Measurements from ENCODE around the gene KCTD15.
A peak's percentile ranks its signal among the peaks of the same experiment; 100 is the strongest.

KCTD15 gene

DNA sequence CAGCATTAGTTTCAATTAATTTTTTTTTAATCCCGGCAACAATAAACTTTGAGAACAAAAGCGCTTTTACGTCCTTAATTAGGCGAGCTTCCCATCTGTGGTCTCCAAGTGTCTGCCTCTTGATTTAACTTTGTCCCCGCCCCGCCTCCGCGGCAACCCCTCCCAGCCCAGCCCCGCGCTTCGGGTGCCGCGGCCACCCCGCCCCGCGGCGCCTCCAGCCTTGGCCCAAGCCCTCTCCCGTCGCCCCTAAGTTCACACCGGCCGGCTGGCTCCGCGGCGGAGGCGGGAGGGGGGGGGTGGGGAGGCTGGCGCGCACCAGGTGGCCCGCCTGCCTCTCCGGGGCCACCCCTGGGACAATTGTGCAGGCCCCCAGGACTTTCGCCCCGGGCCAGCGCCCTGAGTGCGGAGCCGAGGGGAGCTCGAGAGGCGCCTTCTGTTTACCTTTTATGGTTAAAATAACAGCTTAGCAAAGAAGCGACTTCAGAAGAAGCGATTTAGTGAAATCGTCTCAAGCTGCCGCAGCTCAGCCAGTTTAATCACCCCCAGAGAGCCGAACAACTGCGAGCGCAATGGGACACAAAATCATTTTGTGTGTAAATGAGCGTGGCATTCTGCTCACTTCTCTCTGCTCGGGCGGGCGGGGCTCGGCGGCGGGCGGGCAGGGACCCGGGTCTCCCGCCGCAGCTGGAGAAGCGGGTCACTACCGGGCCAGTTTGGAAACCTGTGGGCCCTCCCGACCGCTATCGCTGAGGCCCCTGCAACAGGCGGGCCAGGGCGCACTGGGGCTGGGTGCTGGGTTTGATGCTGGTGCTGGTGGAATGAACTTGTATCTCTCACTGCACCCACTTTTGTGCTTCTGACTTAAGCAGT, 1.4 kb downstream of the KCTD15 start:
- peak; percentile 69 for DNase-seq (ENCODE audit: low read depth)

DNA sequence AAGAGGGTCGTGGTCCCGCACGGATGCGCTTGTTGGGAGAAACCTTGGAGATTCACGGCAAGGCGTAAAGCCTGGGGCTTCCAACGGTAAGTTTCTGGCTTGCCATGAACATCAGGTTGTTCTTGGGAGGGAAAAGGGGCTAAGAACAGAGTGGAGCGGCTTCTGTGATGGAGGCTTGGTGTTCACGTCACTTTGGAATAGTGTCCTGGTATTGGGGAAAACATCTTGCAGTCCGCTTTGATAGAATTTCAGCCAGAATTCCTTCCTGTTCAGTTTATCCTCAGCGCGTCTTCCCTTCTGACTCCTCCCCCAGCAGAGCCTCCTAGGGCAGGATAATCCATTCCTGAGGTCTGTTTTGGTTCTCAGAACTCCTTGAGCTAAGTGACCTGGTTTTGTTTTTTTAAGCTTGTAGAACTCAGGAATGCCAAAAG, 2.0 kb downstream of the KCTD15 start:
- peak; percentile 73 for DNase-seq (ENCODE audit: low read depth)

DNA sequence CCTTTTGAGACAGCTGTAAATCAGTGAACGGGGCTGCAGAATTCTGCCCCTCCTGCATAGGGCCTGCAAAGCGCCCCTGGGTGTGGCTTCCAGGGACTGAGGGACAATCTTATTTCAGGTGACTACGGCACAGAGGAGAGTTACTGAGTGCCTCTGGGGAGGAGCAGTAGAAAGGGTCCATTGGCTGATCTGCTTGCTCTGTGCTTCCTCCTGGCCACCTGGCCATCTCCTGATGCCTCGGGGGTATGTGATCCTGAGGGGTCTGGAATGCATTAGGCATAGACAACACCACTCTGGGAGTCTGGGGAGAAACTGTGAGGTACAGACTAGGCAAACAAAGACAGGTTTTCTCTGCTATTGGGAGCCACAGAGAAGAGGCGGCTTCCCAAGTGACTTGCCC, 2.8 kb downstream of the KCTD15 start:
- no peak for DNase-seq (ENCODE audit: low read depth)

DNA sequence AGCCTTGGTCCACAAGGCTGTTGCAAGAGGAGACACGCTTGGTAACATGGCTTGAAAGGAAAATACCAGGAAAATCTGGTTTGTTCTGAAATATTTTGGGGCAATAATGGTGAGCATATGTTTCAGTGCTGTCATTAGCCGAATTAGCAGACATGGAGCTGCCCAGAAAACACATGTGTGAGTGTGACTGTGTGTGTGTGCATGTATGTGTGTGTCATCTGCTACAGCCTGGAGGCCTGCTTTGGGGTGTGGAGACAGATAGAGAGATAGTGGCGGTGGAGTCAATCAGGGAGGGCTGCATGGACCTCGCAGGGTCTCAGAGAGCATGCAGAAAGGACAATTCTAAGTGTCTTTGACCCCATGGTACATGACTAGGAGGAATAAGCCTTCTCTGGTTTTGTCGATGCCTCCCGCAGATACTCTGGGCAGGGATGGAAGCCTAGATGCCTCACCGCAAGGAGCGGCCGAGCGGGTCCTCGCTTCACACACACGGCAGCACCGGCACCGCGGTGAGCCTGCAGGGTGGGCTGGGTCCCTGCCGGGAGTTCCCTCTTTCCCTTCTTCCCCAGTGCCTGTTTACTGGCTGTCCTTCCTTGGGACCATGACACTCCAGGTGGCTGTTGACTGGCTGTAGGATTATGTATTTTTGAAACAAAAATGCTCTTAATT, 3.5 kb downstream of the KCTD15 start:
- DNase-seq (ENCODE audit: low read depth), result no peak

DNA sequence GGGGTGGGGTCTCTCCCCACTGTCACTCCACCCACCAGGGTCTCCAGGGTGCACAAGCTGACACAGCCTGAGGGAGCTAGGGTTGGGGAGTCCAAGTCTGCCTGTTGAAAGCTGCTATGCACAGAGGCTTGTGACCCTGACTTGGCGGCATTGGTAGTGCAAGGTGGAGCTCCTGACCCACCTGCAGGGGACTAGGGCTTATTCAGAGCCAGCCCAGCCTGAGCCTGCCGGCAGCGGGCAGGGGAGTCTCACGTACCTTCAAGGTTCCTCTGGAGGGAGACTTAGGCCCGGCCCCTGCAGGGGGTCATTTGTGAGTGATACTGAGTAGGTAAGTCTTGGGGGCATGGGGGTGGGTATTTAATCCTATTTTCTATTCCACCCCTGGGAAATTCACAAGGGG, 4.7 kb downstream of the KCTD15 start:
- no peak for DNase-seq (ENCODE audit: low read depth)

DNA sequence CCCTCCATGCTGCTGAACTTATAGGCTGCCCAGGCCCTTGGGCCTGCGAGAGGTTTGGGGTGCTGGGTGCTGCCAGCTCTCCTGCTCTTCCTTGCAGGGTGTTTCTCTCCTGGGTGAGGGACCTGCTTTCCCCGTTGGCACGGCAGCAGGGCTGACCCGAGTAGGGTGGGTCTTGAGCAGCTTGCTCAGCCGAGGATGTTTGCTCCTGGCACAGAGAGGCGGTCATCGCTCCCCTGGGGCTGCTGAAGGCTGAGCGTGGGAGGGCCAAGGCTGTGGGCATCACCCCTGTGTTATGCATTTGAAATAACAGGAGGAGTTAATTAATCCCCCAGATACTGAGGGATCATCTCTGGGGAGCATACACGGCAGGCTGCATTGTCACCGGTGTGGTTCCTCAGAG, 5.3 kb downstream of the KCTD15 start:
- DNase-seq (ENCODE audit: low read depth), result no peak

DNA sequence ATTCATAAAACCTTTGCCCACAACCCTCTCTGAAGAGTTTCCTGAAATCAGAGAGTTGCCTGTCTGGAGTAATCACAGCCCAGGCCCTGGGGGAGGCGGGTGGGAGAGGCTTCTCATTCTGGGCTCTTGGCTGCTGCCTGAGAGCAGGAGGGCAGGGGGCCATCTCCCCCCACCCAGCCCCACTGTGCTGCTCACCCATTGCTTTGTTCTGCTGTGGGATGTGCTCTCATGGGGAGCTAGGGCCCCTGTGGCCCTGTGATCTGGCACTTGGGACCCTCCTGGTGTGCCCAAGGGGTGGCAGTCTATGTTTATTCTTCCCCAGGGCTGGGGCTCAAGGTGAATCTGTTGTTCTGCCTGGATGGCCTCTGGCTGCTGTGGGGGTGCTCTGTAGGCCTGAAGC, 6.1 kb downstream of the KCTD15 start:
- DNase-seq (ENCODE audit: low read depth), result no peak

DNA sequence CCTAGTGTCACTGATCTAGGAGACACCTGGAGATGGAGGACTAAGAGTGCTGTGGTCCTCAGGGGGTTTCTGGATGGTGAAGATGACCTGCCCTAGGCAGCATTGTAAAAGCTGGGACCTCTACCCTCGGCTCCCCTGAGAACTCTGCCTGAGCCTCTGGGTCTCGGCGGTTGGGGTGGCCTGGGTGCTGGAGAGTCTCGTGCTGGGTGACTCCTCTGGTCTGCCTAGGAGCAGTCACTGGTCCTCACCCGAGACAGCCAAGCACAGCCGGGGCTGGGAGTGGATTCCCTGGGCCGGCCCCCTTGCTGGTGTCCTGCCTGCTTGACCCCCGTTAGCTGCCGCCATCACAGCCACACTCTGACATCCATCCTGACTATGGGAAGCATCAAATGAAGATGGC, 6.7 kb downstream of the KCTD15 start:
- DNase-seq (ENCODE audit: low read depth), result no peak

DNA sequence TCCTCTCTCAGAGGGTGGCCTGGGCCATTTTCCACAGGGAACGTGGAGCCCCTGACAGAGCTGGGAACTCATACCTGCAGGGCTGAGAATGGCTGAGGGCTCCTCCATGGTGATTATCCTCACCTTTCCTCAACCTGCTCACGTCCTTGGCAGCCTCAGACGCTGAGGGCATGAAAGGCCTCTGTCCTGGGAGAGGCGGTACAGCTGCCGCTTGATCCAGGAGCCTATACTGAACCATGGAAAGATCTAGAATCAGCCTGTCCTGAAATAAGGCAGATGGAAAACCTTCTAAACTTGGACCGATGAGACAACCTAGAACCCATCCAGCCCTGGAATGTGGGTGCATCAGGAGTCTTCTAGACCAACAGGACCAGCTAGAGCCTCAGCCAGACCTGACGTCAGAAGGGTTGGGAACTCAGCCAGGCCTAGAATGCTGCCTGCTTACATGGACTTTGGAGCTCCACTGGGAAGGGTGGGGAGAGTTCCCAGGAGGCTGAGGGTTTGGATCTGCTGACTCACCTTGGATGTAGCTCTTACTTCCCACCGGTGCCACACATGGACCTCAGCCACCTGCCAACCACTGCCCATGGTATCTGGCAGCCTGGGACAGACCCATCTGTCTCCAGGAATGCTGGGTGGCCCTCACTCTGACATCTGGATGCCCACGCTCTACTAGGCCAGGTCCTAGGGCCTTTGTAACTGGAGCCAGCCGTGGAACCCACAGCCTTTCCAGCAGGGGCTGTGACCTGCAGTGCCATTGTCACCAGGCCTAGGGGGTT, 7.5 kb downstream of the KCTD15 start:
- peak; percentile 80 for DNase-seq (ENCODE audit: low read depth)

DNA sequence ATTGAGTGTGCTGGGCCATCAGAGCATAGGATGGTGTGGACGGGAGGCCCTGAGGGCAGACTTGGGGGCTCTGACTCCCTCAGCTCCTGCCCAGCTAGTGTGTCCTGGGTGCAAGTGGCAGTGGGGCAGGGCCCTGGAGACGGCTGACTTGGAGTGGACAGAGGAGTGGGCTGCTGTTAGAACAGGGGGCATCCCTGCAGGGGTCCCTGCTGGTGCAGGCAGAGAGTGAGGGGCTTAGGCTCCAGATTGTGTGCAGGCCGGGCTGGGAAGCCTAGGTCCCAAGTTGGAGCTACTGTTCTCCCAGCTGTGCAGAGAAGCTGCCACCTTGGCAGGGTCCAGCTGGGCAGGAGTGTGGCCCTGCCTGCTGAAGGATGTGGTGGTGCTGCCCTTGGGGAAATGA, 8.6 kb downstream of the KCTD15 start:
- no peak for DNase-seq (ENCODE audit: low read depth)

DNA sequence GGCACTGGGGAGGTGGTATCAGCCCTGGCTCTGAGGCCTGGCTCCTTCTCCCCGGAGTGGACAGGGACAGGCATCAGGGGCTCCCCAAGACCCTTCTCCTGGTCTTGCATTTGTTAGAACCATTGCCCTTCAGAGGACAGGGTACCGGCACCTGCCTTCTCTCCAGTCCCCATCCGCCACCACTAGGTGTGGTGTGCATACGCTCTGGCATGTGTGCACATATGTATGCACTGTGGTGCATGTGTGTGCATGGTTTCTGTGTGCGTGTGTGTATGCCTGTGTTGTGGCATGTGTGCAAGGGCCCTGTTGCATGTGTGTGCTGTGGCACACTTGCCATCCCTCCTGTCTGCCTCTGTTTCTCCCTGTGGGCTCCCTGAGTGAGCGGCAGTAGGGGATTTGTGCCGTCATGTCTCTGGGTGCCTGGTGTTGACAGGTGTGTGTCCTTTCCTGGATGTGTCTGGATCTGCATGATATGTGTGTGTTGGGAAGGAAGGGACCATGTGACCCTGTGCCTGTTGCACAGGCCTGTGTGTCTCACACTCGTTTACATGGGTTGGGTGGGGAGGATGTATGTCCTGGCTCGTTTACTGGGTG, 9.3 kb downstream of the KCTD15 start:
- no peak for DNase-seq (ENCODE audit: low read depth)

DNA sequence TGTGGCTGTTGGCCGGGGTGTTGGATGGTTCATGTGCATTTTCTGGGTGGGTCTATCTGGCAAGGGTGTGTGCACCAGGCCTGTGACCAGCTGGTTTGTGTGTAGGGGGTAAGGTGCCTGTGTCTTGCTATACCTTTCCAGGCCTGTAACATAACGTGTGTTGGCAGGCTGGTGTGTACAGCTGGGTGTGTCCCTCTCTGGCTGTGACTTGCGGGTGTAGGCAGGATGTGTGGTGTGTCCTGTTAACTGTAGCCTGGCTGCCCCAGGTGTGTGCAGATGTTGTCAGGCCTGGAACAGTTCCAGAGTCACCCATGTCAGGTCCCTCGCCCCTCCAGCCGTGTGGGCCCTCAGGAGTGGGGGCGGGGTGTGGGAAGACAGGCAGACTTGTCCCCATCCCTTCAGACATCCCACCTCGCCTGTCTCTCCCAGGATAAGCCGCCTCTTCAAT, 9.8 kb downstream of the KCTD15 start:
- DNase-seq (ENCODE audit: low read depth), result no peak

DNA sequence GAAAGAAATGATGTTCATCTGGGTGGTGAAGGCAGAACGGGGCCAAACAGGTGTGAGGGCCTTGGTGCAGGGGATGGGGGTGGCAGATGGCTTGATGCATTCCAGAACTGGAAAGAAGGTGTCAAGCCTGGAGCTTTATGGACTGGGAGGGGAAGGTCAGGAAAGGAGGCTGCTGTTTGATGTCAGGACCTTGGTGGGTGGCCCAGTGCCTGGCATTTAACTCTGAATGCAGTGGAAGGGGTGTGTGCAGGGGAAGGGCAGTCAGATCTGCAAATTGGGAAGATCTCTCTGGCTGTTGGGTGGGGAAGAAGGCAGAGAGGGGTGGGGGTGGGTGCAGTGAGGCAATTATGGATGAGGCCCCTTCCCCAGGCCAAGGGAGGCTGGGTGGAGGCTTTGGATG, 11.7 kb downstream of the KCTD15 start:
- no peak for DNase-seq (ENCODE audit: low read depth)

DNA sequence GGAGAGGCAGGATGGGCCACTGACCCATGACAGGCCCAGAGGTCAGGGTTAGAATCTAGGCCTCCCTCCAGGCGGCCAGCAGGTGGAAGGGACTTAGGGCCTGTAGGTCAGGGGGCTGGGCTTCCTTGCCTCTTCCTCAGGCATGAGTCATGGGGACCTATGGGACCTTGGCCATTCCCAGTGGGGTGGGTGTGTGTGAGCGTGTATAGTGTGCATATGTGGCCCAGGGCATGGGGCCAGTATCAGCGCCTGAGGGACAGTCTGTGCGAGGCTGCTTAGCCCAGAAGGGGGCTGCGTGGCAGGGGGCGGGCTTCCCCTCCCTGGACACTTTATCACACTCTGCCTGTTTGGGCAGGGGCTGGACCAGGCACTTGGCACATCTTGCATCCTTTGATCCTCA, 13.3 kb downstream of the KCTD15 start:
- DNase-seq (ENCODE audit: low read depth), result peak; percentile 27

DNA sequence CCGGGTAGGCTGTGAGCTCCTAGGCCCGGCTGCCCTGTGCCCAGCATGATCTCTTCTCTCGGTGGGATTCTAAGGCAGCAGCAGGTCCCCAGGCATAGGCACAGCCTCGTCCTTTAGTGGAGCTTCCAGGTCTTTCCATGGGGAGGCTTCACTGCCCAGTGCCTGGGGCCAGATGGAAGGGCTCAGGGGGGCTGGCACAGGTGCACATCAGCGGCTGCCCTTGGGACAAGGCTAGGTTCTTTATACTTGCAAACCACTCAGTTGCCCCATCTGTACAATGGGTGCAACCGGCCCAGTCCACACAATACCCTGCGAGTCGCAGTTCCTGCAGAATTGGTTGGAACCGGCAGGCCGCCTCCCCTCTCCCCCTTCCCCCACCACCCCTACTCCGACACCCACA, 14.2 kb downstream of the KCTD15 start:
- no peak for DNase-seq (ENCODE audit: low read depth)

DNA sequence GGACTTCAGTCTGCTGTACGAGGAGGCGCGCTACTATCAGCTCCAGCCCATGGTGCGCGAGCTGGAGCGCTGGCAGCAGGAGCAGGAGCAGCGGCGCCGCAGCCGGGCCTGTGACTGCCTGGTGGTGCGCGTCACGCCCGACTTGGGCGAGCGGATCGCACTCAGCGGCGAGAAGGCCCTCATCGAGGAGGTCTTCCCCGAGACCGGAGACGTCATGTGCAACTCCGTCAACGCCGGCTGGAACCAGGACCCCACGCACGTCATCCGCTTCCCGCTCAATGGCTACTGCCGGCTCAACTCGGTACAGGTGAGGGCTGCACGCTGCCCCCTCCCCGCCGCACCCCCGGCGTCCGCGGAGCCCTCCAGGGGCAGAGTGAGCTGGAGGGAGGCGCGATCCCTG, 14.6 kb downstream of the KCTD15 start:
- no peak for DNase-seq (ENCODE audit: low read depth)

DNA sequence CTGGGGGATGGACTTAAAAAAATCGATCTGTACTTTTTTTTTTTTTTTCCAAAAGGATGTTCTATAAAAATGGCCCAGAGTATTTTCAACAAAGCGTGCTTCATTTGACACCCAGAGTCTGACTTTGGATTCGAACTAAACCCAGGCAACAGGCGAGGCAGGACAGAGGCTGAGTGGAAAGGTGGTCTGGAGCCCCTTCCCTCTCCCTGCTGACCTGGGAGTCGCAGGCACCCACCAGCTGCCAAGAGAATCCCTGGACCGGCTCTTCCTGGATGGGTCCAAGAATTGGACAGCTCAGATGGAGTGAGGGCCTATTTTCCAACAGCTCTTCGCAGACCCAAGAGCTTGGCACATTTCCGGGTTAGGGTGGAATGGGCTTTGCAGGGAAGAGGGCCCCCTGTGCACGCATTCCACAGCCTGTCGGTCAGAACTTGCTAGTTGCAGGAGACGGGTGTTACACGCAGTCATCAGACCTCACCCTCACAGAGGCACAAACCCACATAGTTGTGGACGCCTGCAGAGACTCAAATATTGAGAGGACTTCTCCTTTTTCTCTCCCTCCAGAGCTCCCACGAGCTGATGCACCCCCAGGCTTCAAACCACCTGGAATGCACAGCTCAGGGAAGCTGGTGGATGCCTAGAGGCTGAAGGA, 15.2 kb downstream of the KCTD15 start:
- no peak for DNase-seq (ENCODE audit: low read depth)

DNA sequence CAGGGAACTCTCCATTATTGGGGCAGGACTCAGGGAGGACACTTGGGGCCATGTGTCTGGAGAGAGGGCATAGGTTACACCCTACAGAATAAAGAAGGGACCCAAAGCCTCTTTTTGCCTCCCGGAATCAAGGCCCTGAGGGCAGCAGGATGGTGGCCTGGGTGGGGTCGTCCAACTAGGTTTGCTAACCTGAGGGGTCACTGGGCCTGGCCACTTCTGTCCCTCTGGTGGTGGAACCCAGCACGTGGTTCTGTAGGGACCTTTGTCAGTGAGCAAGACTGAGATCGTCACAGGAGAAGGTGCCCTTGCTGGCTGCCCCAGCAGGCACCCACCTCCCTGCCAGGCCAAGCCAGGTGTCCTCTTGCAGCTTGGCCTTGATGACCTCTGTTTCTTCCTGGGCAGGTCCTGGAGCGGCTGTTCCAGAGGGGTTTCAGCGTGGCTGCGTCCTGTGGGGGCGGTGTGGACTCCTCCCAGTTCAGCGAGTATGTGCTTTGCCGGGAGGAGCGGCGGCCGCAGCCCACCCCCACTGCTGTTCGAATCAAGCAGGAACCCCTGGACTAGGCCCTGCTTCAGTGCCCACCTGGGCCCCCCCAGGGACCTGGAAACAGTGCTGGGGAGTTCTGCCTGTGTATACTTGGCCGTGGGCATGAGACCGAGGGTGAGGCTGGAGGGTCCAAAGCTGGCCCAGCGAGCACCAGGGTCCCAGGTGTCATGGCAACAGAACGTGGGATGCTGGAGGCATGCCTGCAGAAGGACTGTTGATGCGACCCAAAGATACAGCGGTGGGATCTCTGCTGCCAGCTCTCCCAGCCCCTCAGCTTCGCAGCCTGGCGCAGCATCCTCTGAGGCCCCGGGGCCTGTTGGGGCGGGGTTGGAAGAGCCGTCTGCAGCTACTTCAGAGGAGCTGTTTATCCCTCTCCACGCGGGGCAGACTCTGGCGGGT, 16.0 kb downstream of the KCTD15 start:
- DNase-seq (ENCODE audit: low read depth), result no peak

DNA sequence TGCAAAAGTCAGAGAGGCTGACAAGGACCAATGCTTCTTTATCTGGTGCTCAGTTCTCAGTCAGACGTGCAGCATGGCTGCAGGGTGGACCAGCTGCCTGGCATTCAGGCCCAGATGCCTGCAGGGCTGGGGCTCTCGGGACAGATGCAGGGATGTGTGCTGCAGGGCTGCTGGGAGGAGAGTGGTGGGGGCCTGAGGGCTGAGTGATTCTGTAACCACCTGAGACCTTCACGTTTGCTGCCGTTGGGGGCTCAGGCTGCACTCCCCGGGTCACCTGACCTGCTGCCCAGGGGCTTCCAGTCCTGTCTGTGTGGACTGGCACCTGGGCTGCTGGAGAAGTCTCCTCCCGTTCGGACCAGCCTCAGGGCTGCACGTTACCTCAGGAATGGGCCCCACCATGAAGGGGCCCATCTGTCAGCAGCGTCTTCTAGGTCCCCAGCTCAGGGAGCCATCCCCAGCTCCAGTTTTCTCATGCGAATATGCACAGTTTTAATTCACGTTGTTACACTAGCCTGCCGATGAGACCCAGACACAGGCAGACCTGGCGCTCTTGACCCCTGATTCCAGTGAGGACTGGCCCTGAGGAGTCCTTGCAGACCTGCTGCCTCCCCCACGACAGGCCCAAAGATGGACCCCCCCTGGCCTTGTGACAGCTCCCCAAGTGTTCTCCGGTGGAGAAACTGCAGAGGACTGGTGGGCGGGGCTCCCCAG, 16.9 kb downstream of the KCTD15 start:
- DNase-seq (ENCODE audit: low read depth), result no peak

All from EH (cell line).